ENCODE measurements around the gene ERCC1. TPM values are rescaled to one million over a fixed set of nuclear protein-coding genes. Genes with fewer than 3 reads are reported as not detected.

Gene ERCC1
- total RNA-seq (10 to 100 TPM in 4 of 5 donors, 1 to 10 TPM in 1; 7.8 to 79.3 (median 36.9) TPM), polyA plus RNA-seq (10 to 100 TPM; 53.9 to 66.9 (median 54.6) TPM)
- long read RNA-seq, donor 1, partial matches to known transcripts = 0 of 9 reads
- long read RNA-seq, donor 1, other reads (novel, unspliced or antisense) = 0 of 9 reads
- long read RNA-seq, donor 2, partial matches to known transcripts = 0 of 9 reads
- long read RNA-seq, donor 2, other reads (novel, unspliced or antisense) = 0 of 9 reads
- long read RNA-seq, donor 3, partial matches to known transcripts = 27 of 41 reads
- long read RNA-seq, donor 3, other reads (novel, unspliced or antisense) = 8 of 41 reads
- long read RNA-seq, donor 4, partial matches to known transcripts = 0 of 2 reads
- long read RNA-seq, donor 4, other reads (novel, unspliced or antisense) = 0 of 2 reads
- long read RNA-seq, donor 5, partial matches to known transcripts = 11 of 38 reads
- long read RNA-seq, donor 5, other reads (novel, unspliced or antisense) = 18 of 38 reads
- long read RNA-seq, donor 6, transcript ERCC1-202 (10 exons, 3,828 nt) = major isoform, 16 of 59 reads
- long read RNA-seq, donor 6, transcript ERCC1-208 (10 exons, 1,453 nt) = minor isoform, 5 of 59 reads
- long read RNA-seq, donor 6, partial matches to known transcripts = 30 of 59 reads
- long read RNA-seq, donor 6, other reads (novel, unspliced or antisense) = 0 of 59 reads
- long read RNA-seq, donor 7, transcript ERCC1-202 (10 exons, 3,828 nt) = major isoform, 9 of 12 reads
- long read RNA-seq, donor 7, partial matches to known transcripts = 0 of 12 reads
- long read RNA-seq, donor 7, other reads (novel, unspliced or antisense) = 0 of 12 reads
- long read RNA-seq, donor 8, transcript ERCC1-202 (10 exons, 3,828 nt) = major isoform, 5 of 30 reads
- long read RNA-seq, donor 8, partial matches to known transcripts = 6 of 30 reads
- long read RNA-seq, donor 8, other reads (novel, unspliced or antisense) = 11 of 30 reads
- long read RNA-seq, donor 9, transcript ERCC1-202 (10 exons, 3,828 nt) = major isoform, 8 of 13 reads
- long read RNA-seq, donor 9, partial matches to known transcripts = 0 of 13 reads
- long read RNA-seq, donor 9, other reads (novel, unspliced or antisense) = 0 of 13 reads
- long read RNA-seq, donor 10, partial matches to known transcripts = 0 of 8 reads
- long read RNA-seq, donor 10, other reads (novel, unspliced or antisense) = 0 of 8 reads

- H3K4me3 ChIP-seq = peak within 1 kb of the TSS; percentile 50 to 64 (median 56)
- H3K27me3 ChIP-seq = peaks cover 0 to 8% (median 0%) of the 10 kb centered on the region in 3 donors
- peak within 1 kb of the TSS; percentile 92 to 94 (median 93) for H3K27ac ChIP-seq
- H3K36me3 ChIP-seq = peaks cover 9 to 35% (median 28%) of the 10 kb centered on the region in 4 donors
- intact Hi-C loops (cut with DNase I; ENCODE audit: low total_unique reads) = no loop called here
- 0 to 1% (median 0%) methylated on average over 35 to 37 of the region's 37 CpGs for WGBS, 5 donors
- H3K9me3 ChIP-seq = no peaks in the 10 kb centered on the region
- no peak for TF ChIP-seq CTCF (IDR thresholded peaks at IDR 0.05)
- TF ChIP-seq POLR2AphosphoS5 (IDR thresholded peaks at IDR 0.05) = peak in 2 of 3 donors; percentile 86 to 90
- TF ChIP-seq POLR2A (IDR thresholded peaks at IDR 0.05) = peak in 2 of 4 donors; percentile 44 to 74
- H3K4me1 ChIP-seq = peaks cover 24 to 67% (median 45%) of the 10 kb centered on the region in 4 donors
- peak; percentile 98 to 99 for DNase-seq
Observed at GRCh38 chr19:45423589-45424190, at the start of gene ERCC1. TSS of gene ERCC1 (minus strand) at chr19:45423917. CDS start at chr19:45423374, 543 bp downstream.

GRCh38 chr19:45473367-45473681 is 49.6 kb upstream of the ERCC1 start:
- TF ChIP-seq POLR2A (IDR thresholded peaks at IDR 0.05) (no peak), POLR2AphosphoS5 (IDR thresholded peaks at IDR 0.05) (no peak), CTCF (IDR thresholded peaks at IDR 0.05) (no peak), EP300 (IDR thresholded peaks at IDR 0.05) (no peak)
- intact Hi-C loops (cut with DNase I; ENCODE audit: low total_unique reads) = no loop called here
- no peak for DNase-seq
- H3K9me3 ChIP-seq = no peaks in the 10 kb centered on the region
- WGBS, 5 donors = 24 to 38% (median 36%) methylated on average over 2 to 5 of the region's 5 CpGs
- peak overlapping the region in 1 of 4 donors; percentile 78 for H3K4me3 ChIP-seq
- peaks cover 0 to 41% (median 23%) of the 10 kb centered on the region in 3 donors for H3K27me3 ChIP-seq
- peaks cover 20 to 58% (median 37%) of the 10 kb centered on the region in 4 donors for H3K4me1 ChIP-seq
- peaks cover 0 to 33% (median 0%) of the 10 kb centered on the region in 4 donors for H3K36me3 ChIP-seq
- no peak overlapping the region for H3K27ac ChIP-seq

- Histone ChIP-seq H3K4me3 (peak overlapping the region in 2 of 4 donors; percentile 21 to 78), H3K27ac (no peak overlapping the region), H3K4me1 (peaks cover 19 to 57% (median 37%) of the 10 kb centered on the region in 4 donors), H3K9me3 (no peaks in the 10 kb centered on the region), H3K27me3 (peaks cover 0 to 41% (median 23%) of the 10 kb centered on the region in 3 donors), H3K36me3 (peaks cover 0 to 33% (median 0%) of the 10 kb centered on the region in 4 donors)
- 20 to 40% (median 26%) methylated on average over 29 to 44 of the region's 44 CpGs for WGBS, 5 donors
- intact Hi-C loops (cut with DNase I; ENCODE audit: low total_unique reads) = no loop called here
- peak in 1 of 2 donors; percentile 50 for DNase-seq
- TF ChIP-seq POLR2AphosphoS5 (IDR thresholded peaks at IDR 0.05) = peak in 2 of 3 donors; percentile 28 to 55
- TF ChIP-seq EP300 (IDR thresholded peaks at IDR 0.05) = no peak
Observed at GRCh38 chr19:45472563-45473366, 49.0 kb upstream of the ERCC1 start.

Data from stomach (tissue), 19 donors.